ENCODE data around the gene HIVEP2.

The HIVEP2 gene

GRCh38 chr6:142702501-142703460, 242.2 kb downstream of the HIVEP2 start:
- DNase-seq (ENCODE audit: low spot score) = no peak

Data from LoVo (cell line).